GM23338 (cell line): ENCODE measurements around the gene ZBTB18.

Experiments used
- CTCF ChIP-seq, 2 experiments: fragments of 200-600 bp in 1 of 2; sonication (generic) in 1 of 2; conservative IDR thresholded peaks; 2 replicates each; pipeline versions ENCODE4 v1.5.1 to v1.6.1; 2016 to 2017; ENCODE audit warnings: antibody characterized with exemption in 2 of 2, low read depth in 2 of 2, mild to moderate bottlenecking in 2 of 2, moderate library complexity in 1 of 2
- EZH2 ChIP-seq: fragments of 200-600 bp; sonication (generic); IDR thresholded peaks from one replicate; pipeline ENCODE4 v1.8.0; 2017; ENCODE audit warnings: antibody characterized with exemption, mild to moderate bottlenecking, low read depth; ENCODE audit not compliant: unreplicated experiment
- EZH2phosphoT487 ChIP-seq: fragments of 200-600 bp; sonication (generic); IDR thresholded peaks from one replicate; pipeline ENCODE4 v1.8.1; 2018; ENCODE audit warnings: antibody characterized with exemption; ENCODE audit not compliant: unreplicated experiment
- JUNB ChIP-seq: IDR thresholded peaks from one replicate; pipeline ENCODE4 v1.6.1; 2016; ENCODE audit warnings: antibody characterized with exemption; ENCODE audit not compliant: unreplicated experiment

- TF ChIP-seq JUNB (no peak), CTCF (conservative IDR thresholded peaks at IDR 0.05; ENCODE audit: low read depth in 2 of 2) (no peak), EZH2phosphoT487 (no peak), EZH2 (no peak)
Observed at GRCh38 chr1:244006381-244006901, 44.6 kb upstream of the ZBTB18 start.
